HepG2 (cell line): Measurements from ENCODE around the gene APLP1. TPM values are rescaled to one million over a fixed set of nuclear protein-coding genes. Genes with fewer than 3 reads are reported as not detected.

Experiments
- BCL6 ChIP-seq: IDR thresholded peaks from 2 replicates; pipeline ENCODE4 v1.6.1; 2016; ENCODE audit warnings: missing genetic modification reagents, missing compliant biosample characterization
- CHD4 ChIP-seq: fragments of 200-600 bp; sonication (generic); IDR thresholded peaks from 2 replicates; pipeline ENCODE4 v1.7.0; 2017; ENCODE audit warnings: mild to moderate bottlenecking, low read length, borderline replicate concordance
- IKZF1 ChIP-seq: fragments of 450-650 bp; IDR thresholded peaks from 2 replicates; pipeline ENCODE4 v1.7.1; 2016
- MZF1 ChIP-seq: sonication (generic); formaldehyde crosslinking; IDR thresholded peaks from 2 replicates; pipeline ENCODE4 v1.8.1; 2023; ENCODE audit warnings: mild to moderate bottlenecking, missing genetic modification reagents, borderline replicate concordance
- NBN ChIP-seq: fragments of 450-650 bp; conservative IDR thresholded peaks from 2 replicates; pipeline ENCODE4 v1.6.1; 2017
- NFYC ChIP-seq: IDR thresholded peaks from 2 replicates; pipeline ENCODE4 v1.6.1; 2016; ENCODE audit warnings: missing genetic modification reagents, missing compliant biosample characterization
- RAD51 ChIP-seq: fragments of 450-650 bp; IDR thresholded peaks from 2 replicates; pipeline ENCODE4 v1.6.1; 2016; ENCODE audit warnings: borderline replicate concordance
- RBAK ChIP-seq: sonication (generic); formaldehyde crosslinking; IDR thresholded peaks from 2 replicates; pipeline ENCODE4 v1.5.1; 2020; ENCODE audit warnings: mild to moderate bottlenecking, missing genetic modification reagents
- SRY ChIP-seq: sonication (generic); formaldehyde crosslinking; IDR thresholded peaks from 2 replicates; pipeline ENCODE4 v1.8.0; 2022; ENCODE audit warnings: mild to moderate bottlenecking, missing genetic modification reagents
- U2AF1 ChIP-seq: fragments of 200-400 bp; formaldehyde crosslinking; optimal IDR thresholded peaks from 2 replicates; pipeline ENCODE3; 2017; ENCODE audit warnings: mild to moderate bottlenecking, low read depth, low read length
- ZBTB38 ChIP-seq: sonication (generic); formaldehyde crosslinking; IDR thresholded peaks from 2 replicates; pipeline ENCODE4 v1.5.1; 2020; ENCODE audit warnings: mild to moderate bottlenecking, missing genetic modification reagents
- ZFP36 ChIP-seq: fragments of 150-350 bp; IDR thresholded peaks from 2 replicates; pipeline ENCODE4 v1.6.1; 2018; ENCODE audit warnings: borderline replicate concordance, low read length, low read depth; ENCODE audit not compliant: partially characterized antibody
- ZIK1 ChIP-seq: sonication (generic); formaldehyde crosslinking; IDR thresholded peaks from 2 replicates; pipeline ENCODE4 v1.5.0; 2020; ENCODE audit warnings: mild to moderate bottlenecking, low read depth, missing genetic modification reagents, borderline replicate concordance
- ZMYM2 ChIP-seq: sonication (generic); formaldehyde crosslinking; IDR thresholded peaks from 2 replicates; pipeline ENCODE4 v1.8.0; 2022; ENCODE audit warnings: mild to moderate bottlenecking, missing genetic modification reagents
- ZNF160 ChIP-seq: sonication (generic); formaldehyde crosslinking; IDR thresholded peaks from 2 replicates; pipeline ENCODE4 v1.8.0; 2022; ENCODE audit warnings: mild to moderate bottlenecking, inconsistent platforms, missing genetic modification reagents
- ZNF335 ChIP-seq: sonication (generic); formaldehyde crosslinking; IDR thresholded peaks from 2 replicates; pipeline ENCODE4 v1.4.0; 2020; ENCODE audit warnings: missing genetic modification reagents
- ZNF552 ChIP-seq: sonication (generic); formaldehyde crosslinking; IDR thresholded peaks from 2 replicates; pipeline ENCODE4 v1.9.0; 2022; ENCODE audit warnings: missing genetic modification reagents, mild to moderate bottlenecking, borderline replicate concordance
- ZNF660 ChIP-seq: sonication (generic); formaldehyde crosslinking; IDR thresholded peaks from 2 replicates; pipeline ENCODE4 v1.5.1; 2020; ENCODE audit warnings: mild to moderate bottlenecking, low read depth, missing genetic modification reagents, borderline replicate concordance
- polyA plus RNA-seq, 8 experiments: library from polyadenylated mRNA; depleted of rRNA in 3 of 8; stranded (reverse) in 7 of 8; unstranded in 1 of 8; fragments of >200 nt; fragmentation: Illumina TruSeq in 4 of 8; extraction: Trizol in 4 of 8; gene quantifications; 2 replicates each; pipeline versions ENCODE4 v1.2.1 to v1.2.3, GENCODE V29; 2011 to 2016; ENCODE audit warnings: low read depth in 4 of 8, missing spikeins in 1 of 8, mixed read lengths in 1 of 8; ENCODE audit not compliant: insufficient read depth in 1 of 8
- total RNA-seq, 5 experiments: library from RNA; depleted of rRNA; stranded (reverse); fragments of >200 nt; fragmentation: Illumina TruSeq; extraction: Trizol; gene quantifications; 2 replicates each; pipeline ENCODE4 v1.2.3, GENCODE V29; 2016; ENCODE audit warnings: low read depth in 1 of 5
- TF ChIP-seq, protein P1 (sequence below): conservative IDR thresholded peaks from 2 replicates; pipeline ENCODE4 v1.6.1; 2018; ENCODE audit warnings: missing genetic modification reagents
- TF ChIP-seq, protein P2 (sequence below): sonication (generic); formaldehyde crosslinking; IDR thresholded peaks from 2 replicates; pipeline ENCODE4 v1.8.1; 2023; ENCODE audit warnings: mild to moderate bottlenecking, missing genetic modification reagents
- TF ChIP-seq, protein P3 (sequence below): sonication (generic); formaldehyde crosslinking; IDR thresholded peaks from 2 replicates; pipeline ENCODE4 v1.9.0; 2022; ENCODE audit warnings: missing genetic modification reagents, mild to moderate bottlenecking, borderline replicate concordance
- TF ChIP-seq, protein P4 (sequence below): sonication (generic); formaldehyde crosslinking; IDR thresholded peaks from 2 replicates; pipeline ENCODE4 v1.5.0; 2020; ENCODE audit warnings: missing genetic modification reagents
- TF ChIP-seq, protein P5 (sequence below): sonication (generic); formaldehyde crosslinking; conservative IDR thresholded peaks from 2 replicates; pipeline ENCODE4 v1.8.1; 2023; ENCODE audit warnings: missing genetic modification reagents

The APLP1 gene
- total and polyA plus RNA-seq, 2 of the 13 experiments (the other 11 are each of a cell fraction or from before 2014, with no cell fraction given), result 2.0 to 2.9 TPM

DNA sequence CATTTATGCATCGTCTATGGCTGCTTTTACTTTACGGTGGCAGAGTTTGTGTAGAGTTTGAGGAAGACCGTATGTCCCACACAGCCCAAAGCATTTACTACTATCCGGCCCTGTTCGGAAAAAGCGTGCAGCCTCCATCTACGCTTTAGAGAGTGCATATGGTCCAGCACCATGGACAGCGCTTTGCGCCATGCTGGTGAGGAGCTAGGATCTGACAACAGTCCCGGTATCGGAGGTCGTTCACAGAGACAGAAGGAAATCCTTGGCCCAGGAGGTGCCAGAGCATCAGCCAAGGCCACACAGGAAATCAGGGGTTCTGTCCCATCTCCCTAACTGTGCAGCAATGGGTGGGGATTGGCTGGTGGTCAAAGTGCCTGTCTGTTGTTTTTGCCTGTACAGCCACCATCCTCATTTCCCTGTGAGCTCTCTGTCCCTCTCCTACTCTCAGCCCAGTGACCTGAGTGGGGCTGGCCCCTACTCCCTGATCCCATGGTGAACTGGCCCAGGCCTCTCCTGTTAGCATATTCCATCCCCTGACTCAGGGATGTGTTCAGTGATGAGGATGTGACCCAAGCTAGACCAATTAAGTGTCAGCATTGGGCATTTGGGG, 39.6 kb upstream of the APLP1 start (continued):
- TF ChIP-seq, protein P1, sequence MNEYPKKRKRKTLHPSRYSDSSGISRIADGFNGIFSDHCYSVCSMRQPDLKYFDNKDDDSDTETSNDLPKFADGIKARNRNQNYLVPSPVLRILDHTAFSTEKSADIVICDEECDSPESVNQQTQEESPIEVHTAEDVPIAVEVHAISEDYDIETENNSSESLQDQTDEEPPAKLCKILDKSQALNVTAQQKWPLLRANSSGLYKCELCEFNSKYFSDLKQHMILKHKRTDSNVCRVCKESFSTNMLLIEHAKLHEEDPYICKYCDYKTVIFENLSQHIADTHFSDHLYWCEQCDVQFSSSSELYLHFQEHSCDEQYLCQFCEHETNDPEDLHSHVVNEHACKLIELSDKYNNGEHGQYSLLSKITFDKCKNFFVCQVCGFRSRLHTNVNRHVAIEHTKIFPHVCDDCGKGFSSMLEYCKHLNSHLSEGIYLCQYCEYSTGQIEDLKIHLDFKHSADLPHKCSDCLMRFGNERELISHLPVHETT (CRISPR knock-in tag), result peak; percentile 86
- TF ChIP-seq ZNF335, result peak; percentile 94
- peak; percentile 73 for TF ChIP-seq BCL6
- no peak for TF ChIP-seq U2AF1
- no peak for TF ChIP-seq RBAK
- TF ChIP-seq ZBTB38 (CRISPR knock-in tag), result peak; percentile 72
- no peak for TF ChIP-seq ZMYM2
- TF ChIP-seq, protein P2, sequence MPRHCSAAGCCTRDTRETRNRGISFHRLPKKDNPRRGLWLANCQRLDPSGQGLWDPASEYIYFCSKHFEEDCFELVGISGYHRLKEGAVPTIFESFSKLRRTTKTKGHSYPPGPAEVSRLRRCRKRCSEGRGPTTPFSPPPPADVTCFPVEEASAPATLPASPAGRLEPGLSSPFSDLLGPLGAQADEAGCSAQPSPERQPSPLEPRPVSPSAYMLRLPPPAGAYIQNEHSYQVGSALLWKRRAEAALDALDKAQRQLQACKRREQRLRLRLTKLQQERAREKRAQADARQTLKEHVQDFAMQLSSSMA (CRISPR knock-in tag), result peak; percentile 90
- TF ChIP-seq IKZF1, result no peak
- no peak for TF ChIP-seq RAD51
- peak; percentile 99 for TF ChIP-seq SRY (CRISPR knock-in tag)
- peak; percentile 80; the same call in 1 of the 2 replicates for TF ChIP-seq ZNF660
- TF ChIP-seq, protein P3, sequence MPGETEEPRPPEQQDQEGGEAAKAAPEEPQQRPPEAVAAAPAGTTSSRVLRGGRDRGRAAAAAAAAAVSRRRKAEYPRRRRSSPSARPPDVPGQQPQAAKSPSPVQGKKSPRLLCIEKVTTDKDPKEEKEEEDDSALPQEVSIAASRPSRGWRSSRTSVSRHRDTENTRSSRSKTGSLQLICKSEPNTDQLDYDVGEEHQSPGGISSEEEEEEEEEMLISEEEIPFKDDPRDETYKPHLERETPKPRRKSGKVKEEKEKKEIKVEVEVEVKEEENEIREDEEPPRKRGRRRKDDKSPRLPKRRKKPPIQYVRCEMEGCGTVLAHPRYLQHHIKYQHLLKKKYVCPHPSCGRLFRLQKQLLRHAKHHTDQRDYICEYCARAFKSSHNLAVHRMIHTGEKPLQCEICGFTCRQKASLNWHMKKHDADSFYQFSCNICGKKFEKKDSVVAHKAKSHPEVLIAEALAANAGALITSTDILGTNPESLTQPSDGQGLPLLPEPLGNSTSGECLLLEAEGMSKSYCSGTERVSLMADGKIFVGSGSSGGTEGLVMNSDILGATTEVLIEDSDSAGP (CRISPR knock-in tag), result peak; percentile 70
- no peak for TF ChIP-seq ZFP36
- TF ChIP-seq CHD4, result no peak
- TF ChIP-seq ZNF160 (CRISPR knock-in tag), result peak; percentile 83; the same call in 1 of the 2 replicates
- 0 out of 2 replicates have a peak, but pooled peaks have one; percentile 33 for TF ChIP-seq ZNF552 (CRISPR knock-in tag)
- peak; percentile 48 for TF ChIP-seq NFYC (CRISPR knock-in tag)
- TF ChIP-seq, protein P4, sequence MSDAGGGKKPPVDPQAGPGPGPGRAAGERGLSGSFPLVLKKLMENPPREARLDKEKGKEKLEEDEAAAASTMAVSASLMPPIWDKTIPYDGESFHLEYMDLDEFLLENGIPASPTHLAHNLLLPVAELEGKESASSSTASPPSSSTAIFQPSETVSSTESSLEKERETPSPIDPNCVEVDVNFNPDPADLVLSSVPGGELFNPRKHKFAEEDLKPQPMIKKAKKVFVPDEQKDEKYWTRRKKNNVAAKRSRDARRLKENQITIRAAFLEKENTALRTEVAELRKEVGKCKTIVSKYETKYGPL, result peak; percentile 85; the same call in 1 of the 2 replicates
- TF ChIP-seq, protein P5, sequence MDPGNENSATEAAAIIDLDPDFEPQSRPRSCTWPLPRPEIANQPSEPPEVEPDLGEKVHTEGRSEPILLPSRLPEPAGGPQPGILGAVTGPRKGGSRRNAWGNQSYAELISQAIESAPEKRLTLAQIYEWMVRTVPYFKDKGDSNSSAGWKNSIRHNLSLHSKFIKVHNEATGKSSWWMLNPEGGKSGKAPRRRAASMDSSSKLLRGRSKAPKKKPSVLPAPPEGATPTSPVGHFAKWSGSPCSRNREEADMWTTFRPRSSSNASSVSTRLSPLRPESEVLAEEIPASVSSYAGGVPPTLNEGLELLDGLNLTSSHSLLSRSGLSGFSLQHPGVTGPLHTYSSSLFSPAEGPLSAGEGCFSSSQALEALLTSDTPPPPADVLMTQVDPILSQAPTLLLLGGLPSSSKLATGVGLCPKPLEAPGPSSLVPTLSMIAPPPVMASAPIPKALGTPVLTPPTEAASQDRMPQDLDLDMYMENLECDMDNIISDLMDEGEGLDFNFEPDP (CRISPR knock-in tag), result peak; percentile 97; the same call in 1 of the 2 replicates
- TF ChIP-seq NBN, result no peak
- peak; percentile 83; the same call in 1 of the 2 replicates for TF ChIP-seq ZIK1
- no peak for TF ChIP-seq MZF1 (CRISPR knock-in tag)
